ENCODE measurements around the gene CDH13. TPM values are rescaled to one million over a fixed set of nuclear protein-coding genes. Genes with fewer than 3 reads are reported as not detected.

The CDH13 gene
- total and polyA plus RNA-seq, 2 donors (not counting 3 experiments of a cell fraction or from before 2014, with no cell fraction given), result 96.6 to 124 TPM

DNA sequence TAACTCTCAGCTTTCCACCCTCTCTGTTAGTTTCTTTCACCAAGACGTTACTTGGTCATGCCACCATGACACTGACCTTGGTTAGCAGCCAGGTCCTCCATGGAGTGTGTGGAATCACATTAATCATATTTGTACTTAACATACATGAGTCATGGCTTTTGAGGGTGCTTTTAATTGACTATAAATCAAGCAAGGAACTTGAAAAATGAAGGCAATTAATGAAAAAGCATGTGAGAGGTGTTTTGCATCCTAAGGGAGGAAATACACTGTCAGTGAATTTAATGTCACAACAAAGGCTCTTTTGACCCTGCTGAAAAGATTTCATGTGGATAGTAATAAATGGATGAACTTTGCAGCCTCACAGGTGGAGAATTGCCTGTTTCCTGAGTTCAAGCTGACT is 240.7 kb downstream of the CDH13 start:
- no peaks in the 10 kb centered on the region for H3K79me2 ChIP-seq (ENCODE audit: control insufficient read depth, insufficient read depth, low read length)
- CTCF ChIA-PET, result no interaction called here

DNA sequence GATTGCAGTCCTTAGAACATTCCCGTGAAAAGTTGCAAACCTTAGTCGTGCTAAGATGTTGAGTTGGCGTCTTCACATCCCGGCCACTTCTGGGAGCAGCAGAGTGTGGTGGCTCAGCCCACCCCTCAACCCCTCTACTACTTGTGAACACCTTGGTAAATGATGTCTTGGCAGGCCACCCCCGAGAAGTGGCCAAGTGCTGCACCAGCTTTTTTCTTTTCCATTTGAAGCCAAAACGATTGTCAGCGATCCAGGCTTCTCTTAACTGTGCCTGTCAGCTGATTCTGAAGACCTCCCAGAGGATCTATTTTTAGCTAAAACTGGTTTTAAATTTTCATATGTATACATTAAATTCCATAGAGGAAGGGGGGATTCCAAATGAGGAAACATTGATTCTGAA is 247.5 kb downstream of the CDH13 start:
- Histone ChIP-seq H3K27me3 (ENCODE audit: control insufficient read depth in 2 of 2, insufficient read depth in 2 of 2, low read length in 2 of 2) (no peaks in the 10 kb centered on the region), H2AFZ (ENCODE audit: low read depth, low read length) (no peak overlapping the region), H3K9me1 (replicated peaks; ENCODE audit: control insufficient read depth, extremely low read depth, insufficient read depth, low read length) (no peaks in the 10 kb centered on the region), H3K4me3 (replicated peaks in 1 of 3; ENCODE audit: insufficient read depth in 1 of 3, low read depth in 1 of 3, low read length in 3 of 3) (no peak overlapping the region), H3K79me2 (ENCODE audit: control insufficient read depth, insufficient read depth, low read length) (no peaks in the 10 kb centered on the region), H3K4me1 (ENCODE audit: control insufficient read depth, extremely low read depth, insufficient read depth, low read length) (peaks cover 6% of the 10 kb centered on the region), H3K9me3 (replicated peaks; ENCODE audit: control insufficient read depth, insufficient read depth, low read length) (no peaks in the 10 kb centered on the region), H3K9ac (replicated peaks; ENCODE audit: extremely low read depth, insufficient read depth, low read length) (no peak overlapping the region), H3K4me2 (ENCODE audit: insufficient read depth, low read length) (no peak overlapping the region), H3K36me3 (ENCODE audit: control insufficient read depth in 2 of 2, extremely low read depth in 1 of 2, insufficient read depth in 2 of 2, low read length in 2 of 2) (no peaks in the 10 kb centered on the region), H4K20me1 (replicated peaks; ENCODE audit: control insufficient read depth, extremely low read depth, insufficient read depth, low read length) (no peaks in the 10 kb centered on the region), H3K27ac (ENCODE audit: insufficient read depth, low read depth, low read length) (no peak overlapping the region)
- ChIA-PET CTCF (interaction anchor here (1.2 kb wide), 1 partner anchor 10 kb away, joined by 4 read pairs; no protein-coding TSS in a partner anchor), POLR2A (no interaction called here)
- intact Hi-C loops (cut with micrococcal nuclease) (no loop called here), dilution Hi-C loops (cut with MboI; ENCODE audit: extremely low pct_ligation_motif_present, low sequenced_read_pairs) (no loop called here)
- no TSS peak for BruUV-seq (replicated peaks)
- TF ChIP-seq, protein P1, sequence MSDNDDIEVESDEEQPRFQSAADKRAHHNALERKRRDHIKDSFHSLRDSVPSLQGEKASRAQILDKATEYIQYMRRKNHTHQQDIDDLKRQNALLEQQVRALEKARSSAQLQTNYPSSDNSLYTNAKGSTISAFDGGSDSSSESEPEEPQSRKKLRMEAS (IDR thresholded peaks at IDR 0.05; ENCODE audit: insufficient read depth, insufficient read length), result no peak
- TF ChIP-seq EZH2 (IDR thresholded peaks at IDR 0.05; ENCODE audit: borderline replicate concordance, low read depth, low read length, severe bottlenecking) (no peak), FOS (IDR thresholded peaks at IDR 0.05; ENCODE audit: borderline replicate concordance, insufficient read depth, low read length) (no peak), MYC (IDR thresholded peaks at IDR 0.05; ENCODE audit: low read depth, low read length) (no peak), JUN (IDR thresholded peaks at IDR 0.05; ENCODE audit: borderline replicate concordance, insufficient read depth, insufficient read length, low read depth) (no peak), GATA2 (IDR thresholded peaks at IDR 0.05; ENCODE audit: insufficient read depth, insufficient read length, low read depth, low read length) (no peak), POLR2AphosphoS5 (IDR thresholded peaks at IDR 0.05; ENCODE audit: insufficient read depth, low read depth, low read length) (no peak), POLR2A (IDR thresholded peaks at IDR 0.05; ENCODE audit: low read depth, low read length) (no peak)
- TF ChIP-seq, protein P2, sequence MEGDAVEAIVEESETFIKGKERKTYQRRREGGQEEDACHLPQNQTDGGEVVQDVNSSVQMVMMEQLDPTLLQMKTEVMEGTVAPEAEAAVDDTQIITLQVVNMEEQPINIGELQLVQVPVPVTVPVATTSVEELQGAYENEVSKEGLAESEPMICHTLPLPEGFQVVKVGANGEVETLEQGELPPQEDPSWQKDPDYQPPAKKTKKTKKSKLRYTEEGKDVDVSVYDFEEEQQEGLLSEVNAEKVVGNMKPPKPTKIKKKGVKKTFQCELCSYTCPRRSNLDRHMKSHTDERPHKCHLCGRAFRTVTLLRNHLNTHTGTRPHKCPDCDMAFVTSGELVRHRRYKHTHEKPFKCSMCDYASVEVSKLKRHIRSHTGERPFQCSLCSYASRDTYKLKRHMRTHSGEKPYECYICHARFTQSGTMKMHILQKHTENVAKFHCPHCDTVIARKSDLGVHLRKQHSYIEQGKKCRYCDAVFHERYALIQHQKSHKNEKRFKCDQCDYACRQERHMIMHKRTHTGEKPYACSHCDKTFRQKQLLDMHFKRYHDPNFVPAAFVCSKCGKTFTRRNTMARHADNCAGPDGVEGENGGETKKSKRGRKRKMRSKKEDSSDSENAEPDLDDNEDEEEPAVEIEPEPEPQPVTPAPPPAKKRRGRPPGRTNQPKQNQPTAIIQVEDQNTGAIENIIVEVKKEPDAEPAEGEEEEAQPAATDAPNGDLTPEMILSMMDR (IDR thresholded peaks at IDR 0.05; ENCODE audit: extremely low read depth in 1 of 2, insufficient read depth in 1 of 2, low read depth in 1 of 2, low read length in 2 of 2), result no peak
- FAIRE-seq (no peak), DNase-seq (ENCODE audit: low read depth, low spot score) (no peak)

More for the DNA sequence above, 240.7 kb downstream of the CDH13 start:
- Histone ChIP-seq H3K27me3 (ENCODE audit: control insufficient read depth in 2 of 2, insufficient read depth in 2 of 2, low read length in 2 of 2) (no peaks in the 10 kb centered on the region), H3K36me3 (ENCODE audit: control insufficient read depth in 2 of 2, extremely low read depth in 1 of 2, insufficient read depth in 2 of 2, low read length in 2 of 2) (no peaks in the 10 kb centered on the region), H2AFZ (ENCODE audit: low read depth, low read length) (no peak overlapping the region), H4K20me1 (replicated peaks; ENCODE audit: control insufficient read depth, extremely low read depth, insufficient read depth, low read length) (no peaks in the 10 kb centered on the region), H3K9me1 (replicated peaks; ENCODE audit: control insufficient read depth, extremely low read depth, insufficient read depth, low read length) (no peaks in the 10 kb centered on the region), H3K27ac (ENCODE audit: insufficient read depth, low read depth, low read length) (no peak overlapping the region), H3K4me1 (ENCODE audit: control insufficient read depth, extremely low read depth, insufficient read depth, low read length) (no peaks in the 10 kb centered on the region), H3K4me2 (ENCODE audit: insufficient read depth, low read length) (no peak overlapping the region), H3K9me3 (replicated peaks; ENCODE audit: control insufficient read depth, insufficient read depth, low read length) (no peaks in the 10 kb centered on the region), H3K4me3 (replicated peaks in 1 of 3; ENCODE audit: insufficient read depth in 1 of 3, low read depth in 1 of 3, low read length in 3 of 3) (no peak overlapping the region), H3K9ac (replicated peaks; ENCODE audit: extremely low read depth, insufficient read depth, low read length) (no peak overlapping the region)
- intact Hi-C loops (cut with micrococcal nuclease), result no loop called here
- dilution Hi-C loops (cut with MboI; ENCODE audit: extremely low pct_ligation_motif_present, low sequenced_read_pairs), result no loop called here
- POLR2A ChIA-PET, result no interaction called here
- no peak for TF ChIP-seq EZH2 (IDR thresholded peaks at IDR 0.05; ENCODE audit: borderline replicate concordance, low read depth, low read length, severe bottlenecking)
- TF ChIP-seq FOS (IDR thresholded peaks at IDR 0.05; ENCODE audit: borderline replicate concordance, insufficient read depth, low read length), result peak; percentile 11
- FAIRE-seq, result no peak
- peak; percentile 30 for DNase-seq (ENCODE audit: low read depth, low spot score)
- no TSS peak for BruUV-seq (replicated peaks)

All from endothelial cell of umbilical vein (primary cell).